ENCODE measurements around the gene NBL1. TPM values are rescaled to one million over a fixed set of nuclear protein-coding genes. Genes with fewer than 3 reads are reported as not detected.

Gene NBL1, protein sequence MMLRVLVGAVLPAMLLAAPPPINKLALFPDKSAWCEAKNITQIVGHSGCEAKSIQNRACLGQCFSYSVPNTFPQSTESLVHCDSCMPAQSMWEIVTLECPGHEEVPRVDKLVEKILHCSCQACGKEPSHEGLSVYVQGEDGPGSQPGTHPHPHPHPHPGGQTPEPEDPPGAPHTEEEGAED
- total RNA-seq, result 11.0 and 26.6 TPM in 2 replicates

DNA sequence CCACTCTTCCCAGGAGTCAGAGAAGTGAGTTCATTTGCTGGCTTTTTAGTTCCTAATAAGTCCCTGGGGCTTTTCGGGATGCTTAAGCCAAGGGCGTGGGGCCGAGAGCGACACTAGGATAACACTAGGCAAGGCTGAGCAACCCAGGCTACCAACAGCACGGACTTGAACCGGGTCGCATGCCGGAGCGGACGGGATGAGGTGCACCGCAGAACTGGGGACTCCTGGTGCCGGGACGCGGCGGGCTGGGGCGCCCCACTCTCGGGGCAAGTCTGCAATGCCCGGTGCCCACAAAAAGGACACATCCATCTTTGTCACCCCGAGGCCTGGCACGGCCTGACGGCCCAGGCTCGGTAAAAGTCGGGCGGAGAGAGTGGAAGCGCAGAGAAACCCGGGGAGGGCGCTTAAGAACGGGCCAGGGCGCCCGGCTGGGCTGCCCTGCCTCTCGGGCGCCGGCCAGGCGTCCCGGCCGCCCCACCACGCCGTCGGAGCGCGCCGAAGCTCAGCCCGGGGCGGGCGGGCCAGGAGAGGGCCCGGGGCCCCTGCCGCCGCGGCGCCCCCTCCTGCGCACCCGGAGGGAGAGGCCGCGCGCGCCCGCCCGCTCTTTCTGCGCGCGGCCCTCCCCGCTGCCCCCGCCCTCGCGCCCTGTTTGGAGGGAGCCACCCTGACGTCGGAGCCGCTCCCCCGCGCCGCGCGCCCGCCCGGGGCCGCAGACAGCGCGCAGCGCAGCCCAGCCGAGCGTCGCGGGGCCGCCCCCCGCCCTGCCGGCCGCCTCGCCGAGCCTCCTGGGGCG, at the start of gene NBL1:
Gene NBL1 (plus strand): TSS at position 710 of the 793 bp plus-strand sequence. CDS start 10,720 bp downstream, outside the sequence.

DNA sequence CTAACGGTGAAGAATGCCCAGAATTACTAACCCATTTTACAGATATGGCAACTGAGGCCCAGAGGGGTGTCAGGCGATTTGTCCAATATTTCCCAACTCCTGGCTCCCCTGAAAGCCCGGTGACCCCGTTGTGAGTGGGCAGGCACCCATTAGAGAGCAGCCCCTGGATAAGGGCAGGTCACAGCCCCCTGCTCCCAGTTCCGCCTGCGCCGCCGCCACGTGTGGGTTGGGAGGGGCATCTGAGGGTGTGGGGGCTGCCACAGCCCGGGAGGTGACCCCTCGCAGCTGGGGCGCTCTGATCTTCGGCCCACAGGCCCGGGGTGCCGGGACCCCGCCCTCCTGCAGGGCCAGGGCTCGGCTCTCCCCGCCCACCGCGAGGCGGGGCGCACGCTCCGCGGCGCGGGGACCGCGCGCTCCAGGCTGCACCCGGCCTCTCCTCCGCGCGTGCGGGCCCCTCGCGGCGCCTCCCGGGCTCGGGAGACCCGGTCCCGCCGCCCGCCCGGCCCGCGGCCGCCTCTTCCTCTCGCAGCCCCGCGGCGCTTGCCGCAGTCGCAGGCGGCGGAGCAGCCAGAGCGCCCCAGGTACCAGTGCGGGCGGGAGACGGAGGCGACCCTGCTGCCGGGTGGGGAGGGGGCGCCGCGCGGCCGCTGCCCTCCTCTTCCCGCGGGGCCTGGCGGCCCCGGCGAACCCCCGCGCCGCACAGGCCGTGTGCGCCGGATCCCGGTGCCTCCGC, 20.5 kb downstream of the NBL1 start, which contains the start of gene HTR6:
Gene HTR6 (plus strand): TSS at position 423 of the 733 bp plus-strand sequence. CDS start 879 bp downstream, outside the sequence.

Other genes with a start within 250 kb of the NBL1 start
- gene CAPZB, start 158.8 kb upstream of the NBL1 start, total RNA-seq, result 95.8 and 153 TPM in 2 replicates
- gene HTR6, start 20.6 kb downstream of the NBL1 start, total RNA-seq, result not detected in 2 replicates
- 33.8 and 39.1 TPM in 2 replicates for gene TMCO4, start 155.6 kb downstream of the NBL1 start, total RNA-seq
- not detected in 2 replicates for gene RNF186, start 171.0 kb downstream of the NBL1 start, total RNA-seq
- gene OTUD3, start 238.1 kb downstream of the NBL1 start, total RNA-seq, result 11.4 and 11.5 TPM in 2 replicates